Fibroblast of pulmonary artery (primary cell): ENCODE results near the gene SLC35B3.
"Not testable (repeated sequence)": the region's sequence is repeated elsewhere in the genome, so short reads cannot be mapped to it uniquely, and the experiment has no call there.

Source experiments
- DNase-seq: peaks from one replicate; pipeline ENCODE4 v3.0.0-alpha.2; 2010; ENCODE audit warnings: low read depth
- H3K4me3 ChIP-seq: replicated peaks from 2 replicates; pipeline ENCODE4 v1.5.1; 2011; ENCODE audit warnings: low read depth, mild to moderate bottlenecking, control low read depth, low read length, moderate library complexity
- TF ChIP-seq, protein P1 (sequence below): IDR thresholded peaks from 2 replicates; pipeline ENCODE4 v1.5.1; 2011; ENCODE audit warnings: mild to moderate bottlenecking, control low read depth, low read length, inconsistent platforms; ENCODE audit errors: missing control alignments

Gene SLC35B3

DNA sequence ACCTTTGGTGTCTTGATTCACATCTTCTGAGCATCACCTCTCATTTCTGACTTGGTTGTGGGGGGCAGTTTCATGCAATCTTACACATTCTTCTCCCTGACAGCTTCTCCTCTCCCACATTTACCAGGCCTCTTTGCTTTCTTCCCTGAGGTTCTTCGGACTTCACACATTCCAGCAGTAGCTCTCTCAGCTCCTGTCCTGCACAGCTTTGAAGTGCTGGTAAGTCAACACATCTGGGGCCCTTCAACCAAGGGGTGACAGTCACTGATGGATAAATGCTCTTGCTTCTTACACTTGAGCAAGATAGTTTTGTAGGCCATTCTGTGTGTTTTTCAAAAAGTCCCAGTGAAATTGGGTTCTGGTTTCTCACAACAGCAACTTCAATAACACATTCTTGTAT is 2.5 kb upstream of the SLC35B3 start:
- TF ChIP-seq, protein P1, sequence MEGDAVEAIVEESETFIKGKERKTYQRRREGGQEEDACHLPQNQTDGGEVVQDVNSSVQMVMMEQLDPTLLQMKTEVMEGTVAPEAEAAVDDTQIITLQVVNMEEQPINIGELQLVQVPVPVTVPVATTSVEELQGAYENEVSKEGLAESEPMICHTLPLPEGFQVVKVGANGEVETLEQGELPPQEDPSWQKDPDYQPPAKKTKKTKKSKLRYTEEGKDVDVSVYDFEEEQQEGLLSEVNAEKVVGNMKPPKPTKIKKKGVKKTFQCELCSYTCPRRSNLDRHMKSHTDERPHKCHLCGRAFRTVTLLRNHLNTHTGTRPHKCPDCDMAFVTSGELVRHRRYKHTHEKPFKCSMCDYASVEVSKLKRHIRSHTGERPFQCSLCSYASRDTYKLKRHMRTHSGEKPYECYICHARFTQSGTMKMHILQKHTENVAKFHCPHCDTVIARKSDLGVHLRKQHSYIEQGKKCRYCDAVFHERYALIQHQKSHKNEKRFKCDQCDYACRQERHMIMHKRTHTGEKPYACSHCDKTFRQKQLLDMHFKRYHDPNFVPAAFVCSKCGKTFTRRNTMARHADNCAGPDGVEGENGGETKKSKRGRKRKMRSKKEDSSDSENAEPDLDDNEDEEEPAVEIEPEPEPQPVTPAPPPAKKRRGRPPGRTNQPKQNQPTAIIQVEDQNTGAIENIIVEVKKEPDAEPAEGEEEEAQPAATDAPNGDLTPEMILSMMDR, result no peak
- no peak overlapping the region for H3K4me3 ChIP-seq
- DNase-seq, result no peak

DNA sequence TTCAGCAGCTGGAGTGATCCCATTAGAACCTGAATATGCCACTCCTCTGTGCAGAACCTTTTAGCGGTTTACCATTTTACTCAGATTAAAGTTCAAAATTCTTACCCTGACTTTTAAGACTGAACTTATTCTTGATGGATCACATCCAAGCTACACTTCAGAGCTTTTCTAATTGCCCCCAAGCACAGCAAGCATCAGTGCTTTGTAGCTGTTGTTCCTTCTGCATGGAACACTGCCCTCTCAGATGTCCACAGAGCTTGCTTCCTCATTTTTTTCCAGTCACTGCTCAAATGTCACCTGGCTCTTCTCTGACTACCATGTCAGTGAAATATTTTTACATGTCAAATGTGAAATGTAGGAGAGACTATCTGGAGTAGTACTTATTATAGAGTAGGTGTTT is 1.6 kb upstream of the SLC35B3 start:
- no peak overlapping the region for H3K4me3 ChIP-seq
- TF ChIP-seq, protein P1, result no peak
- DNase-seq, result no peak

- TF ChIP-seq, protein P1, result no peak
- H3K4me3 ChIP-seq, result peak overlapping the region; percentile 70
- no peak for DNase-seq
These were observed 462 bp upstream of the SLC35B3 start for GRCh38 chr6:8435845-8436168.

DNA sequence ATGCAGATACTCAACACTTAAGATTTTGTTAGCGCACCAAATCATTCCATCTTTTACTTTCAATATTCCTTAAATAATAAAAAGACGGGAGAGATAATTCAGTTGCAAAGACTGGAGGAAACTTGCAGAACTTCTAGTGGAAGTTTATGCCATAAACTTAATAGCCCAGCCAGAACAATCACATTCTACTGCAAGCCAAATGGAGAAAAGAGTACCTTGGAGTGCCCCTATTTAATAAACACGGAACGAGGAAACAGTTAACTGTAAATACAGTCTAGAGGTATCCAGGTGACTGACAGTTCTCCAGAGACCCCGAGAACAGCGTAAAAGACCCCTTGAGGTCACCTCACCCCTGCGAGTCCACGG is 635 bp downstream of the SLC35B3 start:
- TF ChIP-seq, protein P1, result no peak
- peak overlapping the region; percentile 70 for H3K4me3 ChIP-seq
- DNase-seq, result no peak

GRCh38 chr6:8432614-8433013 is 2.7 kb downstream of the SLC35B3 start:
- H3K4me3 ChIP-seq, result peak overlapping the region; percentile 70
- no peak for DNase-seq
- TF ChIP-seq, protein P1, result no peak

GRCh38 chr6:8429821-8430220 is 5.5 kb downstream of the SLC35B3 start:
- TF ChIP-seq, protein P1, result no peak
- DNase-seq, result no peak
- H3K4me3 ChIP-seq, result no peak overlapping the region

GRCh38 chr6:8426544-8426943 is 8.8 kb downstream of the SLC35B3 start:
- not testable (repeated sequence) for DNase-seq, H3K4me3 ChIP-seq
